Vagina (tissue), 2 donors: ENCODE measurements around the gene ZNF30. TPM values are rescaled to one million over a fixed set of nuclear protein-coding genes. Genes with fewer than 3 reads are reported as not detected.

ENCODE experiments used
- DNase-seq, 2 donors: peaks; one replicate each; pipeline ENCODE4 v3.0.0-alpha.2; 2017; ENCODE audit errors: extremely low spot score in 2 of 2
- H3K27ac ChIP-seq: fragments of 200-600 bp; sonication (generic); one replicate; pipeline ENCODE4 v1.5.1; 2019
- H3K27me3 ChIP-seq: fragments of 200-600 bp; sonication (generic); one replicate; pipeline ENCODE4 v1.5.1; 2019
- H3K36me3 ChIP-seq, 2 donors: fragments of 200-600 bp; sonication (generic); one replicate each; pipeline ENCODE4 v1.5.1; 2017 to 2019
- H3K4me1 ChIP-seq: fragments of 200-600 bp; sonication (generic); one replicate; pipeline ENCODE4 v1.5.1; 2019
- H3K4me3 ChIP-seq, 2 donors: fragments of 200-600 bp; sonication (generic); 1 replicate in 1 of 2; 2 replicates in 1 of 2; pipeline ENCODE4 v1.5.1; 2016 to 2019
- H3K9me3 ChIP-seq: fragments of 200-600 bp; sonication (generic); one replicate; pipeline ENCODE4 v1.5.1; 2019
- POLR2A ChIP-seq, 2 donors: fragments of 450-650 bp; IDR thresholded peaks; one replicate each; pipeline ENCODE4 v1.6.1; 2017; ENCODE audit warnings: antibody characterized with exemption in 2 of 2, mild to moderate bottlenecking in 2 of 2, moderate library complexity in 2 of 2
- POLR2AphosphoS5 ChIP-seq, 2 donors: sonication (generic); formaldehyde crosslinking; IDR thresholded peaks; one replicate each; pipeline ENCODE4 v1.9.0; 2017; ENCODE audit warnings: antibody characterized with exemption in 2 of 2, mild to moderate bottlenecking in 2 of 2, low read depth in 1 of 2; ENCODE audit not compliant: insufficient read depth in 1 of 2
- intact Hi-C: fragments of 100-400 bp; cut with DNase I; formaldehyde crosslinking; loops from one replicate; pipeline ENCODE4 v1.15.1; 2023
- total RNA-seq: library from RNA; depleted of rRNA; stranded (reverse); fragments of >200 nt; gene quantifications from one replicate; pipeline ENCODE4 v1.2.3, GENCODE V29; 2016
- TF ChIP-seq, protein P1 (sequence below), 3 experiments: fragments of 450-650 bp in 2 of 3; fragments of 200-600 bp in 1 of 3; sonication (generic) in 1 of 3; IDR thresholded peaks; one replicate each; pipeline ENCODE4 v1.5.1; 2017 to 2019; ENCODE audit warnings: antibody characterized with exemption in 3 of 3, mild to moderate bottlenecking in 2 of 3, moderate library complexity in 2 of 3

The ZNF30 gene
- total RNA-seq, 1 donor from 2014 or later = 2.5 TPM

DNA sequence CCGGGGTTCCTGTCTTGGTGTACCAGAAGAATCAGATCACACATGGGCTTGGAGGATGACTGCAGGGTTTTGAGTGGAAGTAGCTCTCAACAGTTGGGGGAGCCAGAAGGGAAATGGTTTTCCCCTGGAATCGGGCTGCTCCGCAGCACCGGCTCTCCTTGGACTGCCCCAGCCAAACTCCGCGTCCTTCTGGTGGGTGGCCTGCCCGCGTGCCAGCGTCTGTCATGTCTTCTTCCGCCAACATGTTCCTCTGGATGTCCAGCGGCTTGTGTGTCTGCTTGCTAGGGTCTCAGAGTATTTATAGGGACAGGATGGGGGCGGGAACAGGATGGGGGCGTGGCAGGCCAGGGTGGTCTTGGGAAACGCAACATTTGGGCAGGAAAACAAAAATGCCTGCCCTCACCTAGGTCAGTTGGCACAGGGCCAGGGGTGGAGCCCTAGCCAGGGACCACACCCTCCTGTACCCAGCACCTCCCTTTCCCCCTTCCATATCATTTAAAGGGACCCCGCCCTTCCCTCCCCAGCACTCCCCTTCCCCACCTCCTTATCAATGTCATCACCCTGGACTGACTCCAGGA, 1.3 kb upstream of the ZNF30 start:
- intact Hi-C loops = no loop called here
- Histone ChIP-seq H3K36me3 (no peaks in the 10 kb centered on the region), H3K9me3 (no peaks in the 10 kb centered on the region), H3K27ac (no peak overlapping the region), H3K27me3 (no peaks in the 10 kb centered on the region), H3K4me1 (peaks cover 9% of the 10 kb centered on the region), H3K4me3 (no peak overlapping the region)
- TF ChIP-seq POLR2AphosphoS5 (IDR thresholded peaks at IDR 0.05; ENCODE audit: insufficient read depth in 1 of 2, low read depth in 1 of 2) (no peak), POLR2A (IDR thresholded peaks at IDR 0.05) (no peak)
- TF ChIP-seq, protein P1, sequence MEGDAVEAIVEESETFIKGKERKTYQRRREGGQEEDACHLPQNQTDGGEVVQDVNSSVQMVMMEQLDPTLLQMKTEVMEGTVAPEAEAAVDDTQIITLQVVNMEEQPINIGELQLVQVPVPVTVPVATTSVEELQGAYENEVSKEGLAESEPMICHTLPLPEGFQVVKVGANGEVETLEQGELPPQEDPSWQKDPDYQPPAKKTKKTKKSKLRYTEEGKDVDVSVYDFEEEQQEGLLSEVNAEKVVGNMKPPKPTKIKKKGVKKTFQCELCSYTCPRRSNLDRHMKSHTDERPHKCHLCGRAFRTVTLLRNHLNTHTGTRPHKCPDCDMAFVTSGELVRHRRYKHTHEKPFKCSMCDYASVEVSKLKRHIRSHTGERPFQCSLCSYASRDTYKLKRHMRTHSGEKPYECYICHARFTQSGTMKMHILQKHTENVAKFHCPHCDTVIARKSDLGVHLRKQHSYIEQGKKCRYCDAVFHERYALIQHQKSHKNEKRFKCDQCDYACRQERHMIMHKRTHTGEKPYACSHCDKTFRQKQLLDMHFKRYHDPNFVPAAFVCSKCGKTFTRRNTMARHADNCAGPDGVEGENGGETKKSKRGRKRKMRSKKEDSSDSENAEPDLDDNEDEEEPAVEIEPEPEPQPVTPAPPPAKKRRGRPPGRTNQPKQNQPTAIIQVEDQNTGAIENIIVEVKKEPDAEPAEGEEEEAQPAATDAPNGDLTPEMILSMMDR (IDR thresholded peaks at IDR 0.05) = no peak
- DNase-seq = no peak

DNA sequence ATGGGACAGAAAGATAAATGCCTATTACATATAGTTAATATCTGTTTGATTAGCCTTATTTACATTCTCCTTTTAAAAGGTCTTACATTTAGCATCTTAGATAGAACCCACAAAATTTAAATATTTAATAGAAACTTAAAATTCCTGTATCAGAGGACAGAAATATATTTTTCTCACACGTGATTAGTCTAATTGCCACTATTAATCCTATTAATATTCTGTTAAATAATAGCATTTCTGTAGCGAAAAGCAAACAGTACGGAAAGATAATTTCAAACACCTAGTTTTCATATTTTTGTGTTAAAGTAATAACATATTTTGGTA, 380 bp upstream of the ZNF30 start:
- intact Hi-C loops = no loop called here
- Histone ChIP-seq H3K27me3 (no peaks in the 10 kb centered on the region), H3K4me1 (peaks cover 9% of the 10 kb centered on the region), H3K9me3 (no peaks in the 10 kb centered on the region), H3K36me3 (no peaks in the 10 kb centered on the region), H3K27ac (peak overlapping the region; percentile 69), H3K4me3 (peak overlapping the region; percentile 66 to 75)
- no peak for DNase-seq
- TF ChIP-seq POLR2AphosphoS5 (IDR thresholded peaks at IDR 0.05; ENCODE audit: insufficient read depth in 1 of 2, low read depth in 1 of 2) = no peak
- TF ChIP-seq, protein P1 (IDR thresholded peaks at IDR 0.05) = no peak
- TF ChIP-seq POLR2A (IDR thresholded peaks at IDR 0.05) = no peak

DNA sequence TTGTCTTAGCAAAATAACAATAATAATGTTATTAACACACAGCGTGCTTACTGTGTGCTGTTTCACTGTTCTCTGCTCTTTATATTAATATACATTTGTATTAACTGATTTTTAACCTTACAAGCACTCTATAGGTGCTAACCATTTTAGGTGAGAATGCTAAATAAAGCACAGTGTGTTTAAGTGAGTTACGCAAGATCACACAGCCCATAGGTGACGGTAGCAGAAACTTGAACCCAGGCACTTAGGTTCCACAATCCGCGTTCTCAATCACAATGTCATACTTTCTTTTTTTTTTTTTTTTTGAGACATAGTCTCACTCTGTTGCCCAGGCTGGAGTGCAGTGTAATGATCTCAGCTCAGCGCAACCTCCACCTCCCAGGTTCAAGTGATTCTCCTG, 5.8 kb downstream of the ZNF30 start:
- H3K27me3 ChIP-seq = no peaks in the 10 kb centered on the region
- intact Hi-C loops = no loop called here
- no peak for DNase-seq
- no peak overlapping the region for H3K4me3 ChIP-seq
- H3K27ac ChIP-seq = no peak overlapping the region
- H3K36me3 ChIP-seq = peaks cover 0 to 35% of the 10 kb centered on the region in 2 donors
- H3K4me1 ChIP-seq = peaks cover 5% of the 10 kb centered on the region
- TF ChIP-seq, protein P1 (IDR thresholded peaks at IDR 0.05) = no peak
- TF ChIP-seq POLR2A (IDR thresholded peaks at IDR 0.05) (no peak), POLR2AphosphoS5 (IDR thresholded peaks at IDR 0.05; ENCODE audit: insufficient read depth in 1 of 2, low read depth in 1 of 2) (no peak)
- no peaks in the 10 kb centered on the region for H3K9me3 ChIP-seq

DNA sequence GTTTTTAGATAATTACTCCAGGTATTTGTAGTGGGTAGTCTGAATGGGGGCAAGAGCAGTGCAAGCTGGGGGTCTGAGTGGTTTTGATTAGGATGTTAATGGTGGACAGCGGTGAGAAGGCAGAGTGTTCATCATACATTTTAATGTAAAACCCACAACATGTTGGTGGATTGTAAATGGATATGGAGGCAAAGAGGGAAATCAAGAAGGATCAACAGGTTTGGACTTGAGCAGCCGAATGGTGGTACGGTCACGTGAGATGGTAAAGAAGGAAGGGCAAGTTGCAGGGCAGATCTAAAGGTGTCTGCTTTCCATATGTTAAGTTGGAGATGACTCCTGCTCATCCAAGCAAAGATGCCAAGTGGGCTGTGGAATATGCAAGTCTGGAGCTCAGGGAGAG, 9.5 kb downstream of the ZNF30 start:
- H3K4me3 ChIP-seq = no peak overlapping the region
- H3K9me3 ChIP-seq = no peaks in the 10 kb centered on the region
- intact Hi-C loops = no loop called here
- no peak for DNase-seq
- H3K36me3 ChIP-seq = peaks cover 0 to 35% of the 10 kb centered on the region in 2 donors
- no peaks in the 10 kb centered on the region for H3K27me3 ChIP-seq
- TF ChIP-seq POLR2AphosphoS5 (IDR thresholded peaks at IDR 0.05; ENCODE audit: insufficient read depth in 1 of 2, low read depth in 1 of 2) (no peak), POLR2A (IDR thresholded peaks at IDR 0.05) (no peak)
- TF ChIP-seq, protein P1 (IDR thresholded peaks at IDR 0.05) = no peak
- no peaks in the 10 kb centered on the region for H3K4me1 ChIP-seq
- H3K27ac ChIP-seq = no peak overlapping the region

DNA sequence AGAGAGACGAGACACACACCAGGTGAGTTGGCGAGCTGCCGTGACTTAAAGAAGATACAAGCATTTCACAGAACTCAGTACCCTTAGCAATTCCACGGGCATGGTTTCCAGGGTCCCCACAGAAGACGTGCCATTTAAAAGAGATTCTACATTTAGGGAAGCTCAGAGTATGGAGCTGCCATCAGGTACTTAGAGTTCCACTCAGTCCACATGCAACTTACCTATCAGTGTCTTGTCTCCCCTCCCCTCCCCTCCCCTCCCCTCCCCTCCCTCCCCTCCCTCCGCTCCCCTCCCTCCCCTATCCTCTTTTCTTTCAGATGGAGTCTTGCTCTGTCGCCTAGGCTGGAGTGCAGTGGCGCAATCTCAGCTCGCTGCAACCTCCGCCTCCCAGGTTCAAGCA, 12.2 kb downstream of the ZNF30 start:
- intact Hi-C loops = loop anchor here (1.0 kb wide), 1 partner anchor 21 kb away; no protein-coding TSS in a partner anchor
- DNase-seq = no peak
- no peak overlapping the region for H3K27ac ChIP-seq
- peaks cover 0 to 39% of the 10 kb centered on the region in 2 donors for H3K36me3 ChIP-seq
- peaks cover 2% of the 10 kb centered on the region for H3K9me3 ChIP-seq
- no peaks in the 10 kb centered on the region for H3K27me3 ChIP-seq
- no peak overlapping the region for H3K4me3 ChIP-seq
- TF ChIP-seq POLR2A (IDR thresholded peaks at IDR 0.05) (no peak), POLR2AphosphoS5 (IDR thresholded peaks at IDR 0.05; ENCODE audit: insufficient read depth in 1 of 2, low read depth in 1 of 2) (no peak)
- TF ChIP-seq, protein P1 (IDR thresholded peaks at IDR 0.05) = no peak
- H3K4me1 ChIP-seq = no peaks in the 10 kb centered on the region
